Measurements from ENCODE around the gene IL16. TPM values are rescaled to one million over a fixed set of nuclear protein-coding genes. Genes with fewer than 3 reads are reported as not detected.

The IL16 gene
- total and polyA plus RNA-seq, 2 donors (not counting 1 experiment from before 2014, with no cell fraction given), result 181 to 287 TPM

DNA sequence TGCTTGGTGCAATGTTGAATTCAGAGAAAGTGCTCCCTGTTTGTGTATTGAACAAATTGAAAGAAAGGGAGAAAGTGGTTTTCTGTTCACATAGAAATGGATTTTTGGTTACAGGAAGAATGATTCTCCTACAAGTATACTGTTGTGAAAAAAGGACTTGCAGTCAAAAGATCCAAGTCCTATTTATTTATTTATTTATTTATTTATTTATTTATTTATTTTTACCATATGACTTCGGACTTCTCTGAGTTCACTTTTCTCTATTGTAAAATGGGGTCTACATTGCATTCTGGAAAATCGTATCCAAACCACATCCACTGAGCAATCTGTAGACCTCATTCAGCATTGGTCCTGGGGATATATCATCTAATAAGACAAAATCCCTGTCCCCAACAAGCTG, 81.2 kb downstream of the IL16 start:
- no CpG with 5 or more reads among the region's 2 CpGs for WGBS (ENCODE audit: insufficient coverage)
- Histone ChIP-seq H3K27ac (ENCODE audit: low read length in 2 of 2) (no peak overlapping the region), H3K9me3 (ENCODE audit: control extremely low read depth in 1 of 3, control insufficient read depth in 2 of 3, insufficient read depth in 1 of 3, low read length in 2 of 3) (peaks cover 0 to 15% (median 5%) of the 10 kb centered on the region in 3 donors), H3K4me1 (ENCODE audit: control insufficient read depth in 2 of 2, insufficient read depth in 2 of 2, low read length in 2 of 2) (peaks cover 12 to 13% of the 10 kb centered on the region in 2 donors), H3K4me2 (replicated peaks; ENCODE audit: low read depth, low read length, poor library complexity, severe bottlenecking) (no peak overlapping the region), H3K4me3 (ENCODE audit: control extremely low read depth in 1 of 5, extremely low read depth in 1 of 5, insufficient read depth in 1 of 5, low read depth in 2 of 5, low read length in 4 of 5) (no peak overlapping the region), H3K9ac (ENCODE audit: low read length) (no peak overlapping the region), H2AFZ (ENCODE audit: insufficient read depth, low read depth, low read length, poor library complexity, severe bottlenecking) (no peak overlapping the region), H3K79me2 (ENCODE audit: control insufficient read depth, insufficient read depth, low read length) (peaks cover 29% of the 10 kb centered on the region), H4K20me1 (ENCODE audit: control insufficient read depth, insufficient read depth, low read length, poor library complexity, severe bottlenecking) (no peaks in the 10 kb centered on the region), H3K36me3 (replicated peaks in 1 of 2; ENCODE audit: control extremely low read depth in 1 of 2, control insufficient read depth in 1 of 2, extremely low read depth in 1 of 2, insufficient read depth in 2 of 2, low read length in 1 of 2) (no peaks in the 10 kb centered on the region), H3K27me3 (replicated peaks in 1 of 4; ENCODE audit: control extremely low read depth in 1 of 4, control insufficient read depth in 3 of 4, insufficient read depth in 4 of 4, low read length in 3 of 4) (no peaks in the 10 kb centered on the region)
- ATAC-seq (ENCODE audit: low read depth) (no peak), DNase-seq (no peak)
- ChIA-PET POLR2A (interaction anchor here (0.6 to 0.9 kb wide), 2 partner anchors 21 to 44 kb away, joined by 3 to 5 read pairs; no protein-coding TSS in a partner anchor), CTCF (interaction anchor here (1.0 to 8.3 kb wide), 7 partner anchors 10 to 124 kb away, joined by 3 to 306 read pairs (median 9); partner anchors contain the start of gene STARD5)
- intact Hi-C loops (cut with micrococcal nuclease), result no loop called here
- Mint-ChIP-seq H3K4me1 (peaks cover 22% of the 10 kb centered on the region), H3K4me3 (no peak overlapping the region), H3K9me3 (ENCODE audit: insufficient read depth) (peaks cover 5% of the 10 kb centered on the region), H3K27ac (no peak overlapping the region), H3K27me3 (no peaks in the 10 kb centered on the region)
- no peak for TF ChIP-seq EZH2 (IDR thresholded peaks at IDR 0.05; ENCODE audit: borderline replicate concordance, insufficient read depth, low read depth, low read length, poor library complexity, severe bottlenecking)
- TF ChIP-seq, protein P1, sequence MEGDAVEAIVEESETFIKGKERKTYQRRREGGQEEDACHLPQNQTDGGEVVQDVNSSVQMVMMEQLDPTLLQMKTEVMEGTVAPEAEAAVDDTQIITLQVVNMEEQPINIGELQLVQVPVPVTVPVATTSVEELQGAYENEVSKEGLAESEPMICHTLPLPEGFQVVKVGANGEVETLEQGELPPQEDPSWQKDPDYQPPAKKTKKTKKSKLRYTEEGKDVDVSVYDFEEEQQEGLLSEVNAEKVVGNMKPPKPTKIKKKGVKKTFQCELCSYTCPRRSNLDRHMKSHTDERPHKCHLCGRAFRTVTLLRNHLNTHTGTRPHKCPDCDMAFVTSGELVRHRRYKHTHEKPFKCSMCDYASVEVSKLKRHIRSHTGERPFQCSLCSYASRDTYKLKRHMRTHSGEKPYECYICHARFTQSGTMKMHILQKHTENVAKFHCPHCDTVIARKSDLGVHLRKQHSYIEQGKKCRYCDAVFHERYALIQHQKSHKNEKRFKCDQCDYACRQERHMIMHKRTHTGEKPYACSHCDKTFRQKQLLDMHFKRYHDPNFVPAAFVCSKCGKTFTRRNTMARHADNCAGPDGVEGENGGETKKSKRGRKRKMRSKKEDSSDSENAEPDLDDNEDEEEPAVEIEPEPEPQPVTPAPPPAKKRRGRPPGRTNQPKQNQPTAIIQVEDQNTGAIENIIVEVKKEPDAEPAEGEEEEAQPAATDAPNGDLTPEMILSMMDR (IDR thresholded peaks at IDR 0.05), result no peak

GRCh38 chr15:81278306-81279029, 81.8 kb downstream of the IL16 start:
- no peak for ATAC-seq (ENCODE audit: low read depth)
- Histone ChIP-seq H3K27ac (ENCODE audit: low read length in 2 of 2) (no peak overlapping the region), H2AFZ (ENCODE audit: insufficient read depth, low read depth, low read length, poor library complexity, severe bottlenecking) (no peak overlapping the region), H4K20me1 (ENCODE audit: control insufficient read depth, insufficient read depth, low read length, poor library complexity, severe bottlenecking) (no peaks in the 10 kb centered on the region), H3K9ac (ENCODE audit: low read length) (no peak overlapping the region), H3K4me3 (ENCODE audit: control extremely low read depth in 1 of 5, extremely low read depth in 1 of 5, insufficient read depth in 1 of 5, low read depth in 2 of 5, low read length in 4 of 5) (no peak overlapping the region), H3K9me3 (ENCODE audit: control extremely low read depth in 1 of 3, control insufficient read depth in 2 of 3, insufficient read depth in 1 of 3, low read length in 2 of 3) (peaks cover 0 to 15% (median 5%) of the 10 kb centered on the region in 3 donors), H3K4me2 (replicated peaks; ENCODE audit: low read depth, low read length, poor library complexity, severe bottlenecking) (no peak overlapping the region), H3K4me1 (ENCODE audit: control insufficient read depth in 2 of 2, insufficient read depth in 2 of 2, low read length in 2 of 2) (peaks cover 13 to 14% of the 10 kb centered on the region in 2 donors), H3K36me3 (replicated peaks in 1 of 2; ENCODE audit: control extremely low read depth in 1 of 2, control insufficient read depth in 1 of 2, extremely low read depth in 1 of 2, insufficient read depth in 2 of 2, low read length in 1 of 2) (no peaks in the 10 kb centered on the region), H3K79me2 (ENCODE audit: control insufficient read depth, insufficient read depth, low read length) (peaks cover 35% of the 10 kb centered on the region), H3K27me3 (replicated peaks in 1 of 4; ENCODE audit: control extremely low read depth in 1 of 4, control insufficient read depth in 3 of 4, insufficient read depth in 4 of 4, low read length in 3 of 4) (no peaks in the 10 kb centered on the region)
- intact Hi-C loops (cut with micrococcal nuclease), result no loop called here
- 91% methylated on average over 2 of the region's 6 CpGs for WGBS (ENCODE audit: insufficient coverage)
- H3K4me3 Mint-ChIP-seq, result no peak overlapping the region
- H3K4me1 Mint-ChIP-seq, result peaks cover 22% of the 10 kb centered on the region
- POLR2A ChIA-PET, result no interaction called here
- H3K27ac Mint-ChIP-seq, result no peak overlapping the region
- CTCF ChIA-PET, result interaction anchor here (1.0 to 8.3 kb wide), 8 partner anchors 9 to 123 kb away, joined by 3 to 306 read pairs (median 6); partner anchors contain the start of gene STARD5
- TF ChIP-seq, protein P1 (IDR thresholded peaks at IDR 0.05), result no peak
- TF ChIP-seq EZH2 (IDR thresholded peaks at IDR 0.05; ENCODE audit: borderline replicate concordance, insufficient read depth, low read depth, low read length, poor library complexity, severe bottlenecking), result no peak
- H3K9me3 Mint-ChIP-seq (ENCODE audit: insufficient read depth), result peaks cover 5% of the 10 kb centered on the region
- no peaks in the 10 kb centered on the region for H3K27me3 Mint-ChIP-seq
- no peak for DNase-seq
